ENCODE measurements around the gene MB21D2. TPM values are rescaled to one million over a fixed set of nuclear protein-coding genes. Genes with fewer than 3 reads are reported as not detected.

MB21D2 gene
- total and polyA plus RNA-seq, 8 donors = 3.2 to 6.9 (median 5.7) TPM

GRCh38 chr3:192930577-192930976, 12.9 kb upstream of the MB21D2 start:
- DNase-seq = no peak
- Histone ChIP-seq H3K4me3 (no peak overlapping the region), H3K27ac (no peak overlapping the region), H3K4me1 (peaks cover 0 to 18% of the 10 kb centered on the region in 2 donors), H3K36me3 (no peaks in the 10 kb centered on the region), H3K27me3 (peaks cover 0 to 3% of the 10 kb centered on the region in 2 donors), H3K9me3 (no peaks in the 10 kb centered on the region)
- intact Hi-C loops (cut with DNase I) = no loop called here
- ATAC-seq = no peak
- no peak for TF ChIP-seq CTCF (IDR thresholded peaks at IDR 0.05)

- Histone ChIP-seq H3K27ac (no peak overlapping the region), H3K36me3 (no peaks in the 10 kb centered on the region), H3K4me3 (no peak overlapping the region), H3K9me3 (no peaks in the 10 kb centered on the region), H3K4me1 (peaks cover 0 to 18% of the 10 kb centered on the region in 2 donors), H3K27me3 (peaks cover 0 to 3% of the 10 kb centered on the region in 2 donors)
- DNase-seq = no peak
- intact Hi-C loops (cut with DNase I) = loop anchor here in 1 of 2 donors (10.0 kb wide), 1 partner anchor 105 kb away; no protein-coding TSS in a partner anchor
- peak; percentile 43 for ATAC-seq
- no peak for TF ChIP-seq CTCF (IDR thresholded peaks at IDR 0.05)
These were observed 12.3 kb upstream of the MB21D2 start for GRCh38 chr3:192929755-192930547.

- H3K4me1 ChIP-seq = peaks cover 0 to 18% of the 10 kb centered on the region in 2 donors
- ATAC-seq (no peak), DNase-seq (no peak)
- peaks cover 0 to 3% of the 10 kb centered on the region in 2 donors for H3K27me3 ChIP-seq
- H3K9me3 ChIP-seq = no peaks in the 10 kb centered on the region
- no peak for TF ChIP-seq CTCF (IDR thresholded peaks at IDR 0.05)
- H3K4me3 ChIP-seq = no peak overlapping the region
- H3K36me3 ChIP-seq = no peaks in the 10 kb centered on the region
- intact Hi-C loops (cut with DNase I) = loop anchor here in 1 of 2 donors (10.0 kb wide), 1 partner anchor 104 kb away; no protein-coding TSS in a partner anchor
- peak overlapping the region in 1 of 2 donors; percentile 23 for H3K27ac ChIP-seq
These were observed 11.5 kb upstream of the MB21D2 start for GRCh38 chr3:192929146-192929545.

GRCh38 chr3:192928720-192929119, 11.1 kb upstream of the MB21D2 start:
- Histone ChIP-seq H3K9me3 (no peaks in the 10 kb centered on the region), H3K4me1 (peaks cover 0 to 18% of the 10 kb centered on the region in 2 donors), H3K36me3 (no peaks in the 10 kb centered on the region), H3K27me3 (peaks cover 0 to 3% of the 10 kb centered on the region in 2 donors), H3K27ac (peak overlapping the region in 1 of 2 donors; percentile 23), H3K4me3 (no peak overlapping the region)
- intact Hi-C loops (cut with DNase I) = loop anchor here in 1 of 2 donors (10.0 kb wide), 1 partner anchor 104 kb away; no protein-coding TSS in a partner anchor
- DNase-seq = no peak
- peak; percentile 46 for ATAC-seq
- TF ChIP-seq CTCF (IDR thresholded peaks at IDR 0.05) = no peak

- H3K27ac ChIP-seq = no peak overlapping the region
- no peak overlapping the region for H3K4me3 ChIP-seq
- no peaks in the 10 kb centered on the region for H3K9me3 ChIP-seq
- no peak for DNase-seq
- peaks cover 0 to 3% of the 10 kb centered on the region in 2 donors for H3K27me3 ChIP-seq
- TF ChIP-seq CTCF (IDR thresholded peaks at IDR 0.05) = no peak
- H3K4me1 ChIP-seq = peaks cover 0 to 18% of the 10 kb centered on the region in 2 donors
- ATAC-seq = no peak
- intact Hi-C loops (cut with DNase I) = loop anchor here in 1 of 2 donors (10.0 kb wide), 1 partner anchor 103 kb away; no protein-coding TSS in a partner anchor
- no peaks in the 10 kb centered on the region for H3K36me3 ChIP-seq
These were observed 10.4 kb upstream of the MB21D2 start for GRCh38 chr3:192928016-192928415.

Measured in left lung (tissue), 10 donors.